Measurements from ENCODE around the gene LRRC4C. TPM values are rescaled to one million over a fixed set of nuclear protein-coding genes. Genes with fewer than 3 reads are reported as not detected.

Gene LRRC4C
- total RNA-seq, 2 donors from 2014 or later, result 0.84 to 0.95 TPM

GRCh38 chr11:41254966-41255365 lies 204.5 kb downstream of the LRRC4C start:
- H3K36me3 Mint-ChIP-seq (ENCODE audit: low read depth), result peaks cover 3% of the 10 kb centered on the region
- H3K9me3 Mint-ChIP-seq, result peaks cover 5% of the 10 kb centered on the region
- Histone ChIP-seq H3K4me3 (ENCODE audit: low read length) (no peak overlapping the region), H3K4me1 (ENCODE audit: control insufficient read depth, insufficient read depth, low read length) (peaks cover 14% of the 10 kb centered on the region), H3K36me3 (ENCODE audit: control insufficient read depth, insufficient read depth, low read length) (no peaks in the 10 kb centered on the region), H3K27ac (ENCODE audit: low read depth, low read length) (no peak overlapping the region), H3K9me3 (ENCODE audit: control insufficient read depth, low read length) (peaks cover 20% of the 10 kb centered on the region), H3K9ac (ENCODE audit: extremely low read depth, low read length, poor library complexity, severe bottlenecking) (no peak overlapping the region), H3K27me3 (ENCODE audit: control insufficient read depth, insufficient read depth, low read length, poor library complexity, severe bottlenecking) (no peaks in the 10 kb centered on the region)
- 100% methylated on average over 1 of the region's 2 CpGs; no CpG with 5 or more reads in 1 of the 2 experiments for WGBS, 2 experiments (ENCODE audit: insufficient coverage in 1 of 2, insufficient read length in 1 of 2)
- no peaks in the 10 kb centered on the region for H3K27me3 Mint-ChIP-seq (ENCODE audit: insufficient read depth)
- DNase-seq, result no peak
- peaks cover 14% of the 10 kb centered on the region for H3K4me1 Mint-ChIP-seq
- no peak overlapping the region for H3K27ac Mint-ChIP-seq
- TF ChIP-seq CTCF (conservative IDR thresholded peaks at IDR 0.05), result no peak
- no peak overlapping the region for H3K4me3 Mint-ChIP-seq

- Mint-ChIP-seq H3K27ac (no peak overlapping the region), H3K4me3 (no peak overlapping the region), H3K4me1 (peaks cover 19% of the 10 kb centered on the region), H3K36me3 (ENCODE audit: low read depth) (peaks cover 3% of the 10 kb centered on the region), H3K27me3 (ENCODE audit: insufficient read depth) (peaks cover 2% of the 10 kb centered on the region), H3K9me3 (peaks cover 3% of the 10 kb centered on the region)
- TF ChIP-seq CTCF (conservative IDR thresholded peaks at IDR 0.05), result no peak
- WGBS, 2 experiments (ENCODE audit: insufficient coverage in 1 of 2, insufficient read length in 1 of 2), result 88% methylated on average over 2 of the region's 2 CpGs; no CpG with 5 or more reads in 1 of the 2 experiments
- H3K4me3 ChIP-seq (ENCODE audit: low read length), result no peak overlapping the region
- no peak overlapping the region for H3K27ac ChIP-seq (ENCODE audit: low read depth, low read length)
- peaks cover 14% of the 10 kb centered on the region for H3K9me3 ChIP-seq (ENCODE audit: control insufficient read depth, low read length)
- no peaks in the 10 kb centered on the region for H3K36me3 ChIP-seq (ENCODE audit: control insufficient read depth, insufficient read depth, low read length)
- peaks cover 7% of the 10 kb centered on the region for H3K4me1 ChIP-seq (ENCODE audit: control insufficient read depth, insufficient read depth, low read length)
- no peak overlapping the region for H3K9ac ChIP-seq (ENCODE audit: extremely low read depth, low read length, poor library complexity, severe bottlenecking)
- DNase-seq, result no peak
- H3K27me3 ChIP-seq (ENCODE audit: control insufficient read depth, insufficient read depth, low read length, poor library complexity, severe bottlenecking), result no peaks in the 10 kb centered on the region
These were observed 209.0 kb downstream of the LRRC4C start for GRCh38 chr11:41250408-41250935.

GRCh38 chr11:41247621-41248020 lies 211.8 kb downstream of the LRRC4C start:
- WGBS, 2 experiments (ENCODE audit: insufficient coverage in 1 of 2, insufficient read length in 1 of 2), result 89 to 92% methylated on average over 5 of the region's 5 CpGs
- Histone ChIP-seq H3K27ac (ENCODE audit: low read depth, low read length) (no peak overlapping the region), H3K9ac (ENCODE audit: extremely low read depth, low read length, poor library complexity, severe bottlenecking) (no peak overlapping the region), H3K9me3 (ENCODE audit: control insufficient read depth, low read length) (peaks cover 8% of the 10 kb centered on the region), H3K27me3 (ENCODE audit: control insufficient read depth, insufficient read depth, low read length, poor library complexity, severe bottlenecking) (no peaks in the 10 kb centered on the region), H3K4me3 (ENCODE audit: low read length) (no peak overlapping the region), H3K36me3 (ENCODE audit: control insufficient read depth, insufficient read depth, low read length) (no peaks in the 10 kb centered on the region), H3K4me1 (ENCODE audit: control insufficient read depth, insufficient read depth, low read length) (no peaks in the 10 kb centered on the region)
- TF ChIP-seq CTCF (conservative IDR thresholded peaks at IDR 0.05), result no peak
- Mint-ChIP-seq H3K27ac (no peak overlapping the region), H3K4me3 (no peak overlapping the region), H3K27me3 (ENCODE audit: insufficient read depth) (peaks cover 2% of the 10 kb centered on the region), H3K4me1 (peaks cover 26% of the 10 kb centered on the region), H3K36me3 (ENCODE audit: low read depth) (no peaks in the 10 kb centered on the region), H3K9me3 (peaks cover 2% of the 10 kb centered on the region)
- peak; percentile 45 for DNase-seq

Data from endodermal cell (in vitro differentiated cells).